HCEC 1CT (cell line): Measurements from ENCODE around the gene CDC42EP5.

Source experiments
- DNase-seq: peaks from one replicate; pipeline ENCODE4 v3.0.0-alpha.2; 2017

Gene CDC42EP5

GRCh38 chr19:54424660-54425381 lies 48.3 kb downstream of the CDC42EP5 start:
- no peak for DNase-seq

GRCh38 chr19:54424201-54424600 lies 48.9 kb downstream of the CDC42EP5 start:
- no peak for DNase-seq

- no peak for DNase-seq
These were observed 51.0 kb downstream of the CDC42EP5 start for GRCh38 chr19:54422136-54422535.

- DNase-seq, result no peak
These were observed 51.6 kb downstream of the CDC42EP5 start for GRCh38 chr19:54421521-54421920.

- DNase-seq, result no peak
These were observed 52.0 kb downstream of the CDC42EP5 start for GRCh38 chr19:54421169-54421516.

GRCh38 chr19:54420383-54421168 lies 52.5 kb downstream of the CDC42EP5 start:
- DNase-seq, result no peak

- no peak for DNase-seq
These were observed 53.1 kb downstream of the CDC42EP5 start for GRCh38 chr19:54420068-54420382.

- DNase-seq, result no peak
These were observed 53.9 kb downstream of the CDC42EP5 start for GRCh38 chr19:54418930-54419800.

GRCh38 chr19:54418030-54418929 lies 54.8 kb downstream of the CDC42EP5 start:
- no peak for DNase-seq

GRCh38 chr19:54416695-54417491 lies 56.2 kb downstream of the CDC42EP5 start:
- no peak for DNase-seq

GRCh38 chr19:54415901-54416673 lies 57.0 kb downstream of the CDC42EP5 start:
- DNase-seq, result no peak

GRCh38 chr19:54415208-54415900 lies 57.7 kb downstream of the CDC42EP5 start, which contains the start of gene TTYH1:
TTYH1 (plus strand) TSS chr19:54415464; CDS start chr19:54415553, 89 bp downstream.
- no peak for DNase-seq
